ENCODE data around the gene DACT3.

The DACT3 gene

GRCh38 chr19:46635920-46636761 lies 24.8 kb downstream of the DACT3 start, which contains the start of gene GNG8:
GNG8 (minus strand) TSS chr19:46636202; CDS start chr19:46634682, 1,520 bp downstream.
- H3K4me3 ChIP-seq (ENCODE audit: low read depth, low read length), result no peak within 1 kb of the TSS
- in situ Hi-C loops (cut with HindIII; ENCODE audit: low sequenced_read_pairs), result no loop called here
- TF ChIP-seq, protein P1, sequence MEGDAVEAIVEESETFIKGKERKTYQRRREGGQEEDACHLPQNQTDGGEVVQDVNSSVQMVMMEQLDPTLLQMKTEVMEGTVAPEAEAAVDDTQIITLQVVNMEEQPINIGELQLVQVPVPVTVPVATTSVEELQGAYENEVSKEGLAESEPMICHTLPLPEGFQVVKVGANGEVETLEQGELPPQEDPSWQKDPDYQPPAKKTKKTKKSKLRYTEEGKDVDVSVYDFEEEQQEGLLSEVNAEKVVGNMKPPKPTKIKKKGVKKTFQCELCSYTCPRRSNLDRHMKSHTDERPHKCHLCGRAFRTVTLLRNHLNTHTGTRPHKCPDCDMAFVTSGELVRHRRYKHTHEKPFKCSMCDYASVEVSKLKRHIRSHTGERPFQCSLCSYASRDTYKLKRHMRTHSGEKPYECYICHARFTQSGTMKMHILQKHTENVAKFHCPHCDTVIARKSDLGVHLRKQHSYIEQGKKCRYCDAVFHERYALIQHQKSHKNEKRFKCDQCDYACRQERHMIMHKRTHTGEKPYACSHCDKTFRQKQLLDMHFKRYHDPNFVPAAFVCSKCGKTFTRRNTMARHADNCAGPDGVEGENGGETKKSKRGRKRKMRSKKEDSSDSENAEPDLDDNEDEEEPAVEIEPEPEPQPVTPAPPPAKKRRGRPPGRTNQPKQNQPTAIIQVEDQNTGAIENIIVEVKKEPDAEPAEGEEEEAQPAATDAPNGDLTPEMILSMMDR (IDR thresholded peaks at IDR 0.05; ENCODE audit: low read depth, low read length), result no peak
- no peak for DNase-seq (ENCODE audit: low read depth, low spot score)

- TF ChIP-seq, protein P1 (IDR thresholded peaks at IDR 0.05; ENCODE audit: low read depth, low read length), result no peak
- peak overlapping the region; percentile 27 for H3K4me3 ChIP-seq (ENCODE audit: low read depth, low read length)
- in situ Hi-C loops (cut with HindIII; ENCODE audit: low sequenced_read_pairs), result no loop called here
These were observed 26.2 kb downstream of the DACT3 start for GRCh38 chr19:46634656-46635218.

DNA sequence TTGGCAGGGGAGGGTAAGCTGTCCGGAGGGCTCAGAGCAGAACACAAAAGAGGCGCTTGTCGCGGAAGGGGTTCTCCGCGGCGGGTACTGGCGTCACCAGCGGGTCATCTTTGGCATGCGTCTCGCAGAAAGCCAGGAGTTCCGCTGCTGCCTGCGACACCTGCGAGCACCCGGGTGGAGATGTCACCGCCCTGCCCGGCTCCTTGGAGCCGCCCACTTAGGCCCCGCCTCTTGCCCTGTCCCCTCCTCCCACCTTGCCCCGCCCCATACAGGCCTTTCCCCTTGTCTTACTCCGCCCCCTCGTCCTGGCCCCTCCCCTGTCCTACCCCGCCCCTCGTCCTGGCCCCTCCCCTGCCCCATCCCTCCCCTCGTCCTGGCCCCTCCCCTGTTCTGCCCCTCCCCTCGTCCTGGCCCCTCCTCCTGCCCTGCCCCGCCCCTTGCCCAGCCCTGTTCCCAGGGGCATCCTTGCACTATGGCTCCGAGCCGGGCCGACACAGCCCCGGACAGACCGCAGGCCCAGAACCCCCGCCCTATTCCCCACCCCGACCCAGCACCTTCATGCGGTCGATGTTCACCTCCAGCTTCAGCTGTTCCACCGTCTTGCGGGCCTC lies 26.8 kb downstream of the DACT3 start:
- H3K4me3 ChIP-seq (ENCODE audit: low read depth, low read length), result peak overlapping the region; percentile 34
- DNase-seq (ENCODE audit: low read depth, low spot score), result peak; percentile 84
- in situ Hi-C loops (cut with HindIII; ENCODE audit: low sequenced_read_pairs), result no loop called here
- TF ChIP-seq, protein P1 (IDR thresholded peaks at IDR 0.05; ENCODE audit: low read depth, low read length), result no peak

More at GRCh38 chr19:46634656-46635218, 26.2 kb downstream of the DACT3 start:
- DNase-seq (ENCODE audit: low read depth, low spot score), result no peak

DNA sequence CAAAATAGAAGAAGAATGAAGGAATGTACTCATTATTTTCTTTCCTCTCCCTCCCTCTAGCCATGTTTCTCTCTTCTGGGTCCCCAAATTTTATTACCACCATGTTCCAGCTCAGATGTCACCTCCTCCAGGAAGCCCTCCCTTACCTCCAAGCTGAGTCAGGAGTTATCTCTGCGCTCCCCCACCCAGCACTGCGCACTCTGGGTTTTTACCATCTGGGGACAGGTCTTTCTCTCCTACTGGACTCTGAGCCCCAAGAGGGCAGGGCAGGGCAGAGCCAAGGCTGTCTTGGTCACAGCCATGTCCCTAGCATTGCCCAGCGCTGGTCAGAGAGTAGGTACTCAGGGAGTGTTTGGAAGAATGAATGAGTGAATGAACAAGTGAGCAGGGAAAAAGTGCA lies 27.9 kb downstream of the DACT3 start:
- DNase-seq (ENCODE audit: low read depth, low spot score), result no peak
- TF ChIP-seq, protein P1 (IDR thresholded peaks at IDR 0.05; ENCODE audit: low read depth, low read length), result no peak
- in situ Hi-C loops (cut with HindIII; ENCODE audit: low sequenced_read_pairs), result no loop called here
- no peak overlapping the region for H3K4me3 ChIP-seq (ENCODE audit: low read depth, low read length)

DNA sequence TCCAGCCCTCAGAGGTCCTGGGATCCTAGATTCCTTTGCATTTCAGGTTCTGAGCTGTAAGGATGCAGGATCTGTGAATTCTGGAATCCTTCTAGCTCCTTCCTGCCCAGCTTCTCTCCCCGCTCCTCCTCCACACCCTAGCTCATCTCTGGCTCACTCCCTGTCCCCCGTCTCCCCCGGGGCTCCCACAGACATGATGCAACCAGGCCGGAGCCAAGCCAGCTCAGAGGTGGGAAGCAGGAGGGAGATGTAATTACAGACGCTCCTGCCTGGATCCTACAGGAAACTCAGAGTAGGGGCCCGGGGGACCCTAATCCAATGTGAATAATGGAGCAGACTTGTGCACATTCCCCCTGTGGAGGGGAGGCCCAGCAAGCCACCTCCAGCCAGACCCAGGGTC lies 29.5 kb downstream of the DACT3 start:
- H3K4me3 ChIP-seq (ENCODE audit: low read depth, low read length), result no peak overlapping the region

DNA sequence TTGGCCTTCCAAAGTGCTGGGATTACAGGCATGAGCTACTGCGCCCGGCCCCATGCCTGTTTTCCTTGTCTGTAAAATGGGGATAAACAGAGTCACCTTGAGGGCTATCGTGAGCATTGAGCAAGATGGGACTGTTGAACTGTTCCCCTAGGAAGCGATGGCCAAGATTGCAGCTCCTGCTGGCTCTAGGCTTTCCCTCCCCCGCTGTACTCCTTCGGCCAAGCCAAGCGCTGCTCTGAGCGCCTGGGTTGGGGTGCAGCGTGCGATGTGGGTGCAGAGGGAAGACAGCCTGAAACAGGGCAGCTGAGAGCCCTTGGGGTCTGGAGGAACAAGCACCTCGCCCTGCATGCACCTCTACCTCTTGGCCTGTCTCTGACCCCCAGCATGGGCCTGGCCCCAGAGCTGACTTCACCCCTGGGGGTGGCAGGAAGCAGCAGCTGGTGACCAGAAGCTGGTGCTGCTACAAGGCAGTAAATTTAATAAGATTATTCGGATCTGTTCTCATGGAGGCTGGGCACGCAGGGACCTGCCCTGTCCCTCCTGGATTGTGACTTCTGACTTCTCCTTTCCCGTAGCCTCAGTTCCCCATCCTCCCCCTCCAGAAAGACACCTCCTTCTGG lies 30.3 kb downstream of the DACT3 start:
- no peak overlapping the region for H3K4me3 ChIP-seq (ENCODE audit: low read depth, low read length)
- in situ Hi-C loops (cut with HindIII; ENCODE audit: low sequenced_read_pairs), result no loop called here
- no peak for DNase-seq (ENCODE audit: low read depth, low spot score)
- TF ChIP-seq, protein P1 (IDR thresholded peaks at IDR 0.05; ENCODE audit: low read depth, low read length), result no peak

More for the DNA sequence above, 29.5 kb downstream of the DACT3 start:
- TF ChIP-seq, protein P1 (IDR thresholded peaks at IDR 0.05; ENCODE audit: low read depth, low read length), result no peak
- in situ Hi-C loops (cut with HindIII; ENCODE audit: low sequenced_read_pairs), result no loop called here
- no peak for DNase-seq (ENCODE audit: low read depth, low spot score)
